Dermis blood vessel endothelial cell (primary cell): ENCODE data around the gene STAMBP. TPM values are rescaled to one million over a fixed set of nuclear protein-coding genes. Genes with fewer than 3 reads are reported as not detected.
"Not testable (repeated sequence)": the region's sequence is repeated elsewhere in the genome, so short reads cannot be mapped to it uniquely, and the experiment has no call there.

Experiments used
- DNase-seq: peaks from one replicate; pipeline ENCODE4 v3.0.0; 2010
- total RNA-seq: library from RNA; depleted of rRNA; stranded (reverse); fragments of >200 nt; gene quantifications from 2 replicates; pipeline ENCODE4 v1.2.3, GENCODE V29; 2014

The STAMBP gene
- 23.7 and 25.4 TPM in 2 replicates for total RNA-seq

GRCh38 chr2:73828818-73829570 lies at the start of gene STAMBP:
STAMBP (plus strand) TSS chr2:73828961; CDS start chr2:73830857, 1,896 bp downstream.
- peak; percentile 98 for DNase-seq

GRCh38 chr2:73779467-73780236 lies 49.1 kb upstream of the STAMBP start, which contains the start of gene DUSP11:
DUSP11 (minus strand) TSS chr2:73780103; CDS start chr2:73779974, 129 bp downstream.
- DNase-seq: peak; percentile 96

GRCh38 chr2:73780237-73780582 lies 48.6 kb upstream of the STAMBP start:
- DNase-seq: no peak

GRCh38 chr2:73783402-73783801 lies 45.4 kb upstream of the STAMBP start:
- not testable (repeated sequence) for DNase-seq

- not testable (repeated sequence) for DNase-seq
These were observed 44.9 kb upstream of the STAMBP start, which contains the start of gene C2orf78 for GRCh38 chr2:73783883-73784282. C2orf78 (plus strand) TSS chr2:73784183; CDS start chr2:73784310, 127 bp downstream.

- no peak for DNase-seq
These were observed 16.9 kb upstream of the STAMBP start for GRCh38 chr2:73811878-73812277.

- no peak for DNase-seq
These were observed 16.1 kb upstream of the STAMBP start for GRCh38 chr2:73812635-73813034.

GRCh38 chr2:73818296-73818695 lies 10.5 kb upstream of the STAMBP start:
- no peak for DNase-seq

- no peak for DNase-seq
These were observed 7.5 kb upstream of the STAMBP start for GRCh38 chr2:73821227-73821626.

- no peak for DNase-seq
These were observed 7.1 kb upstream of the STAMBP start for GRCh38 chr2:73821669-73822068.

GRCh38 chr2:73822276-73822675 lies 6.5 kb upstream of the STAMBP start:
- DNase-seq: no peak

- no peak for DNase-seq
These were observed 5.8 kb upstream of the STAMBP start for GRCh38 chr2:73822991-73823390.

- no peak for DNase-seq
These were observed 5.3 kb upstream of the STAMBP start for GRCh38 chr2:73823416-73823815.

- peak; percentile 92 for DNase-seq
These were observed 4.7 kb upstream of the STAMBP start for GRCh38 chr2:73823916-73824523.

- DNase-seq: no peak
These were observed 3.4 kb upstream of the STAMBP start for GRCh38 chr2:73825408-73825807.

- peak; percentile 58 for DNase-seq
These were observed 1.7 kb upstream of the STAMBP start for GRCh38 chr2:73827018-73827417.

- no peak for DNase-seq
These were observed 937 bp upstream of the STAMBP start for GRCh38 chr2:73827660-73828388.

- DNase-seq: no peak
These were observed 358 bp upstream of the STAMBP start for GRCh38 chr2:73828389-73828817.

- peak; percentile 25 for DNase-seq
These were observed 2.2 kb downstream of the STAMBP start for GRCh38 chr2:73830871-73831401.

- DNase-seq: peak; percentile 34
These were observed 4.2 kb downstream of the STAMBP start for GRCh38 chr2:73832930-73833329.

GRCh38 chr2:73836141-73836943 lies 7.6 kb downstream of the STAMBP start:
- no peak for DNase-seq
